ENCODE measurements around the gene XRCC2. TPM values are rescaled to one million over a fixed set of nuclear protein-coding genes. Genes with fewer than 3 reads are reported as not detected.
"Not testable (repeated sequence)": the region's sequence is repeated elsewhere in the genome, so short reads cannot be mapped to it uniquely, and the experiment has no call there.

Gene XRCC2
- polyA plus RNA-seq, 1 donor from 2014 or later = 0.89 TPM

- no peaks in the 10 kb centered on the region for H3K9me3 ChIP-seq (ENCODE audit: low read length)
- H3K79me2 ChIP-seq (replicated peaks; ENCODE audit: insufficient read depth, low read length) = no peaks in the 10 kb centered on the region
- no peaks in the 10 kb centered on the region for H3F3A ChIP-seq (ENCODE audit: insufficient read depth, low read length, poor library complexity, severe bottlenecking)
- H3K9me2 ChIP-seq (ENCODE audit: insufficient read depth, low read length) = no peaks in the 10 kb centered on the region
- no peak overlapping the region for H3K4me3 ChIP-seq (ENCODE audit: low read length)
- H2AFZ ChIP-seq (ENCODE audit: low read depth, low read length) = no peak overlapping the region
- H3K9ac ChIP-seq (ENCODE audit: low read length) = no peak overlapping the region
- TF ChIP-seq REST (IDR thresholded peaks at IDR 0.05; ENCODE audit: borderline replicate concordance) = no peak
- no peak for TF ChIP-seq CTCF (IDR thresholded peaks at IDR 0.05; ENCODE audit: poor library complexity, severe bottlenecking)
- TF ChIP-seq TAF1 (IDR thresholded peaks at IDR 0.05; ENCODE audit: low read depth) = no peak
- TF ChIP-seq EP300 (conservative IDR thresholded peaks at IDR 0.05; ENCODE audit: poor library complexity, severe bottlenecking) = no peak
- TF ChIP-seq POLR2AphosphoS5 (IDR thresholded peaks at IDR 0.05) = no peak
- no peak for TF ChIP-seq EZH2 (IDR thresholded peaks at IDR 0.05; ENCODE audit: borderline replicate concordance, insufficient read depth, low read length, poor library complexity, severe bottlenecking)
- TF ChIP-seq MXI1 (conservative IDR thresholded peaks at IDR 0.05; ENCODE audit: poor library complexity, severe bottlenecking) = no peak
- TF ChIP-seq RAD21 (conservative IDR thresholded peaks at IDR 0.05) = no peak
- TF ChIP-seq SMC3 (conservative IDR thresholded peaks at IDR 0.05; ENCODE audit: poor library complexity) = no peak
- H3K36me3 ChIP-seq (ENCODE audit: insufficient read depth, low read length) = no peaks in the 10 kb centered on the region
- H3K27ac ChIP-seq (ENCODE audit: low read length) = no peak overlapping the region
- H3K4me2 ChIP-seq (ENCODE audit: low read length) = no peak overlapping the region
- no peaks in the 10 kb centered on the region for H3K27me3 ChIP-seq (ENCODE audit: insufficient read depth, low read depth, low read length)
- H4K20me1 ChIP-seq (ENCODE audit: insufficient read depth) = no peaks in the 10 kb centered on the region
Observed at GRCh38 chr7:152649220-152649619, 26.7 kb downstream of the XRCC2 start.

DNA sequence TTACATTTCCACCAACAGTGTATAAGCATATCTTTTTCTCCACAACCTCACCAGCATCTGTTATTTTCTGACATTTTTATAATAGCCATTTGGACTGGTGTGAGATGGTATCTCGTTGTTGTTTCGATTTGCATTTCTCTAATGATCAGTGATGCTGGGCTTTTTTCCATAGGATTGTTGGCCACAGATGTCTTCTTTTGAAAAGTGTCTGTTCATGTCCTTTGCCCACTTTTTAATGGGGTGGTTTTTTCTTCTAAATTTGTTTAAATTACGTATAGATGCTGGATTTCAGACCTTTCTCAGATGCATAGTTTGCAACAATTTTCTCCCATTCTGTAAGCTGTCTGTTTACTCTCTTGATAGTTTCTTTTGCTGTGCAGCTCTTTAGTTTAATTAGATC, 28.9 kb downstream of the XRCC2 start:
- no peak overlapping the region for H2AFZ ChIP-seq (ENCODE audit: low read depth, low read length)
- no peaks in the 10 kb centered on the region for H3K79me2 ChIP-seq (replicated peaks; ENCODE audit: insufficient read depth, low read length)
- H3K36me3 ChIP-seq (ENCODE audit: insufficient read depth, low read length) = no peaks in the 10 kb centered on the region
- no peaks in the 10 kb centered on the region for H3K9me3 ChIP-seq (ENCODE audit: low read length)
- H3K9ac ChIP-seq (ENCODE audit: low read length) = no peak overlapping the region
- H3K9me2 ChIP-seq (ENCODE audit: insufficient read depth, low read length) = no peaks in the 10 kb centered on the region
- H3F3A ChIP-seq (ENCODE audit: insufficient read depth, low read length, poor library complexity, severe bottlenecking) = no peaks in the 10 kb centered on the region
- no peak overlapping the region for H3K4me3 ChIP-seq (ENCODE audit: low read length)
- no peaks in the 10 kb centered on the region for H4K20me1 ChIP-seq (ENCODE audit: insufficient read depth)
- H3K4me2 ChIP-seq (ENCODE audit: low read length) = no peak overlapping the region
- H3K27me3 ChIP-seq (ENCODE audit: insufficient read depth, low read depth, low read length) = no peaks in the 10 kb centered on the region
- TF ChIP-seq REST (IDR thresholded peaks at IDR 0.05; ENCODE audit: borderline replicate concordance) = no peak
- no peak for TF ChIP-seq SMC3 (conservative IDR thresholded peaks at IDR 0.05; ENCODE audit: poor library complexity)
- TF ChIP-seq MXI1 (conservative IDR thresholded peaks at IDR 0.05; ENCODE audit: poor library complexity, severe bottlenecking) = no peak
- no peak for TF ChIP-seq CTCF (IDR thresholded peaks at IDR 0.05; ENCODE audit: poor library complexity, severe bottlenecking)
- TF ChIP-seq EP300 (conservative IDR thresholded peaks at IDR 0.05; ENCODE audit: poor library complexity, severe bottlenecking) = no peak
- TF ChIP-seq TAF1 (IDR thresholded peaks at IDR 0.05; ENCODE audit: low read depth) = no peak
- no peak for TF ChIP-seq EZH2 (IDR thresholded peaks at IDR 0.05; ENCODE audit: borderline replicate concordance, insufficient read depth, low read length, poor library complexity, severe bottlenecking)
- TF ChIP-seq RAD21 (conservative IDR thresholded peaks at IDR 0.05) = no peak
- no peak for TF ChIP-seq POLR2AphosphoS5 (IDR thresholded peaks at IDR 0.05)
- H3K27ac ChIP-seq (ENCODE audit: low read length) = no peak overlapping the region

DNA sequence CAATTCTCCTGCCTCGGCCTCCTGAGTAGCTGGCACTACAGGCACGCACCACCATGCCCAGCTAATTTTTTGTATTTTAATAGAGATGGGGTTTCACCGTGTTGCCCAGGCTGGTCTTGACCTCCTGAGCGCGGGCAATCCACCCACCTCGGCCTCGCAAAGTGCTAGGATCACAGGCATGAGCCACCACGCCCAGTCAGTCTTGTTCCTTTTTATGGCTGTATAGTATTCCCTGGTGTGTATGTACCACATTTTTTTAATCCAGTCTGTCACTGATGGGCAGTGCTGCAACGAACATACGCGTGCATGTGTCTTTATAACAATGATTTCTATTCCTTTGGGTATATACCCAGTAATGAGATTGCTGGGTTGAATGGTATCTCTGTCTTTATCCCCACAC, 29.4 kb downstream of the XRCC2 start:
- H3K9me3 ChIP-seq (ENCODE audit: low read length); H3K4me2 ChIP-seq (ENCODE audit: low read length); H3K27ac ChIP-seq (ENCODE audit: low read length); H3K27me3 ChIP-seq (ENCODE audit: insufficient read depth, low read depth, low read length); H3F3A ChIP-seq (ENCODE audit: insufficient read depth, low read length, poor library complexity, severe bottlenecking); H2AFZ ChIP-seq (ENCODE audit: low read depth, low read length); H3K9me2 ChIP-seq (ENCODE audit: insufficient read depth, low read length); H3K4me3 ChIP-seq (ENCODE audit: low read length); H3K36me3 ChIP-seq (ENCODE audit: insufficient read depth, low read length); H4K20me1 ChIP-seq (ENCODE audit: insufficient read depth); H3K79me2 ChIP-seq (replicated peaks; ENCODE audit: insufficient read depth, low read length); H3K9ac ChIP-seq (ENCODE audit: low read length): not testable (repeated sequence)

All from neural cell (in vitro differentiated cells).